IMR-90 (cell line): Measurements from ENCODE around the gene ZEB2. TPM values are rescaled to one million over a fixed set of nuclear protein-coding genes. Genes with fewer than 3 reads are reported as not detected.

Source experiments
- ATAC-seq: fragments of 200-7000 bp; cut with Tn5 transposase; 2 replicates; pipeline ENCODE4 v1.9.1; 2020; ENCODE audit warnings: low read depth, mild to moderate bottlenecking, moderate library complexity
- BruUV-seq: library from RNA; stranded (reverse); fragments of 400-500 nt; replicated peaks from 2 replicates; lab custom pipeline; 2021; lab: Mats Ljungman, UMichigan
- CTCF ChIA-PET: fragments of 300-600 bp; formaldehyde crosslinking; extraction: SDS; loops from one replicate; lab custom pipeline; 2021; ENCODE audit warnings: antibody characterized with exemption; lab: Yijun Ruan, JAX
- POLR2A ChIA-PET: fragments of 300-600 bp; sonication (Branson Sonifier 250); formaldehyde crosslinking; loops from one replicate; lab custom pipeline; 2022; ENCODE audit warnings: antibody characterized with exemption; ENCODE audit not compliant: unreplicated experiment; lab: Charles Lee
- DNase-seq: peaks from one replicate; pipeline ENCODE4 v3.0.0; 2013
- H2AFZ ChIP-seq: replicated peaks from 2 replicates; pipeline ENCODE3; 2013; ENCODE audit warnings: low read length, mild to moderate bottlenecking; ENCODE audit not compliant: poor library complexity
- H2AK5ac ChIP-seq: 2 replicates; pipeline ENCODE4 v1.6.1; 2013; ENCODE audit warnings: low read depth, low read length, inconsistent platforms
- H2AK9ac ChIP-seq: replicated peaks from 2 replicates; pipeline ENCODE3; 2013; ENCODE audit warnings: mild to moderate bottlenecking, low read depth, low read length, moderate library complexity; ENCODE audit not compliant: poor library complexity
- H2BK120ac ChIP-seq: 2 replicates; pipeline ENCODE4 v1.6.1; 2013; ENCODE audit warnings: low read depth, low read length, inconsistent platforms
- H2BK15ac ChIP-seq: 3 replicates; pipeline ENCODE4 v1.6.1; 2013; ENCODE audit warnings: low read depth, low read length, inconsistent platforms
- H2BK20ac ChIP-seq: 2 replicates; pipeline ENCODE4 v1.6.1; 2013; ENCODE audit warnings: low read depth, mild to moderate bottlenecking, inconsistent platforms, low read length, moderate library complexity
- H2BK5ac ChIP-seq: 2 replicates; pipeline ENCODE4 v1.6.1; 2013; ENCODE audit warnings: mild to moderate bottlenecking, low read depth, low read length, inconsistent platforms; ENCODE audit not compliant: poor library complexity, severe bottlenecking
- H3K14ac ChIP-seq: replicated peaks from 2 replicates; pipeline ENCODE4 v1.6.1; 2013; ENCODE audit warnings: low read depth, low read length, inconsistent platforms
- H3K18ac ChIP-seq: 2 replicates; pipeline ENCODE4 v1.6.1; 2013; ENCODE audit warnings: low read depth, low read length, control low read depth
- H3K23ac ChIP-seq: 2 replicates; pipeline ENCODE4 v1.6.1; 2013; ENCODE audit warnings: low read depth, low read length, inconsistent platforms
- H3K27ac ChIP-seq: 2 replicates; pipeline ENCODE4 v1.5.1; 2013; ENCODE audit warnings: mild to moderate bottlenecking, control low read depth, low read length; ENCODE audit not compliant: insufficient read depth
- H3K27me3 ChIP-seq: 2 replicates; pipeline ENCODE4 v1.6.1; 2013; ENCODE audit warnings: low read length; ENCODE audit not compliant: control insufficient read depth, insufficient read depth
- H3K36me3 ChIP-seq: 2 replicates; pipeline ENCODE4 v1.6.1; 2013; ENCODE audit warnings: low read length, mixed read lengths; ENCODE audit not compliant: control insufficient read depth, insufficient read depth
- H3K4ac ChIP-seq: 2 replicates; pipeline ENCODE4 v1.6.1; 2013; ENCODE audit warnings: low read depth, low read length, inconsistent platforms
- H3K4me1 ChIP-seq: 2 replicates; pipeline ENCODE4 v1.6.1; 2013; ENCODE audit warnings: low read length, mixed read lengths; ENCODE audit not compliant: control insufficient read depth, insufficient read depth
- H3K4me2 ChIP-seq: 2 replicates; pipeline ENCODE4 v1.6.1; 2013; ENCODE audit warnings: low read depth, mild to moderate bottlenecking, control low read depth, low read length, moderate library complexity
- H3K4me3 ChIP-seq: 2 replicates; pipeline ENCODE4 v1.5.1; 2013; ENCODE audit warnings: low read depth, mild to moderate bottlenecking, control low read depth, low read length, moderate library complexity; ENCODE audit not compliant: insufficient read depth
- H3K56ac ChIP-seq: 2 replicates; pipeline ENCODE4 v1.6.1; 2013; ENCODE audit warnings: low read length, inconsistent platforms; ENCODE audit not compliant: insufficient read depth; ENCODE audit errors: extremely low read depth
- H3K79me1 ChIP-seq, 2 experiments: 2 replicates each; pipeline ENCODE4 v1.6.1; 2013; ENCODE audit warnings: low read length in 2 of 2, inconsistent platforms in 1 of 2, low read depth in 1 of 2
- H3K9ac ChIP-seq: 2 replicates; pipeline ENCODE4 v1.6.1; 2013; ENCODE audit warnings: low read depth, low read length, control low read depth
- H3K9me1 ChIP-seq: 2 replicates; pipeline ENCODE4 v1.6.1; 2013; ENCODE audit warnings: low read length, inconsistent platforms; ENCODE audit not compliant: insufficient read depth
- H3K9me3 ChIP-seq: 2 replicates; pipeline ENCODE4 v1.6.1; 2013; ENCODE audit warnings: low read length; ENCODE audit not compliant: control insufficient read depth, insufficient read depth
- H4K20me1 ChIP-seq: 2 replicates; pipeline ENCODE4 v1.6.1; 2013; ENCODE audit warnings: low read length, inconsistent platforms; ENCODE audit not compliant: insufficient read depth
- H4K5ac ChIP-seq: 2 replicates; pipeline ENCODE4 v1.6.1; 2013; ENCODE audit warnings: mild to moderate bottlenecking, low read depth, low read length, control low read depth
- H4K8ac ChIP-seq, 2 experiments: 2 replicates each; pipeline ENCODE4 v1.6.1; 2013; ENCODE audit warnings: low read depth in 2 of 2, low read length in 2 of 2, control low read depth in 1 of 2, inconsistent platforms in 1 of 2
- H4K91ac ChIP-seq: 2 replicates; pipeline ENCODE4 v1.6.1; 2013; ENCODE audit warnings: low read depth, low read length, inconsistent platforms; ENCODE audit not compliant: insufficient read depth
- CEBPB ChIP-seq: IDR thresholded peaks from 2 replicates; pipeline ENCODE4 v1.6.1; 2012; ENCODE audit warnings: low read depth, low read length, improper control_type of control experiment
- RAD21 ChIP-seq: IDR thresholded peaks from 2 replicates; pipeline ENCODE4 v1.6.1; 2012; ENCODE audit warnings: low read length, improper control_type of control experiment
- WGBS, 2 experiments: methylation state at CpG; one replicate each; pipeline versions ENCODE4 v1.1.5 to v1.1.7; 2013; ENCODE audit warnings: missing lambda C conversion rate in 2 of 2; ENCODE audit not compliant: insufficient read length in 1 of 2; ENCODE audit errors: extremely low coverage in 2 of 2; 5-methylcytosine and 5-hydroxymethylcytosine counted together
- dilution Hi-C: fragments of 300-500 bp; cut with HindIII; formaldehyde crosslinking; loops from one replicate; pipeline ENCODE4 v1.14.3; 2018; ENCODE audit warnings: low sequenced_read_pairs; ENCODE audit not compliant: unreplicated experiment
- in situ Hi-C: fragments of 300-500 bp; cut with MboI; formaldehyde crosslinking; loops from 3 replicates; pipeline ENCODE4 v1.14.3; 2019; ENCODE audit warnings: low sequenced_read_pairs, inconsistent platforms, mixed read lengths
- intact Hi-C: fragments of 100-400 bp; cut with micrococcal nuclease; formaldehyde crosslinking; loops from 2 replicates; pipeline ENCODE4 v1.10.0; 2022
- polyA plus RNA-seq, 3 experiments: library from polyadenylated mRNA; depleted of rRNA; stranded (reverse); fragments of >200 nt; gene quantifications; 2 replicates each; pipeline ENCODE4 v1.2.3, GENCODE V29; 2012; ENCODE audit warnings: low replicate concordance in 1 of 3
- total RNA-seq: library from RNA; depleted of rRNA; stranded (reverse); fragments of >200 nt; gene quantifications from 2 replicates; pipeline ENCODE4 v1.2.3, GENCODE V29; 2012

The ZEB2 gene
- total and polyA plus RNA-seq, 2 of the 4 experiments (the other 2 are of a cell fraction) = 22.4 to 50.9 TPM

- Histone ChIP-seq H3K27ac (peak overlapping the region; percentile 2; the same call in 1 of the 2 replicates), H3K18ac (peak overlapping the region; percentile 33; the same call in 1 of the 2 replicates), H2BK15ac (peak overlapping the region; percentile 49; the same call in 1 of the 3 replicates), H4K91ac (peak overlapping the region; percentile 75; the same call in 1 of the 2 replicates), H2BK20ac (peak overlapping the region; percentile 10), H3K27me3 (no peaks in the 10 kb centered on the region), H3K14ac (0 out of 2 replicates have a peak overlapping the region, but pooled peaks have one; percentile 11), H3K4me1 (peaks cover 11% of the 10 kb centered on the region; the same call in 1 of the 2 replicates), H2BK5ac (no peak overlapping the region), H3K23ac (no peak overlapping the region), H3K79me1 (0 out of 4 replicates have a peak, but pooled peaks cover 0 to 4% of the 10 kb centered on the region in 2 experiments), H3K4me3 (no peak overlapping the region), H4K8ac (peak overlapping the region in 1 of 2 experiments; percentile 57; a peak in 1 of 4 replicates), H4K5ac (no peak overlapping the region), H3K9me3 (no peaks in the 10 kb centered on the region), H3K9me1 (peaks cover 5% of the 10 kb centered on the region; the same call in 1 of the 2 replicates), H2AK5ac (no peak overlapping the region; the same call in 1 of the 2 replicates), H4K20me1 (no peaks in the 10 kb centered on the region), H3K9ac (no peak overlapping the region), H3K4me2 (peak overlapping the region; percentile 3; the same call in 1 of the 2 replicates), H2AFZ (no peak overlapping the region), H2AK9ac (no peak overlapping the region), H3K36me3 (no peaks in the 10 kb centered on the region), H3K56ac (peak overlapping the region; percentile 8; the same call in 1 of the 2 replicates), H3K4ac (peak overlapping the region; percentile 47), H2BK120ac (peak overlapping the region; percentile 48)
- POLR2A ChIA-PET = no interaction called here
- intact Hi-C loops (no loop called here), dilution Hi-C loops (no loop called here), in situ Hi-C loops (no loop called here)
- ATAC-seq (peak; percentile 41), DNase-seq (peak; percentile 75)
- WGBS, 2 experiments = no CpG with 5 or more reads among the region's 1 CpG
- TF ChIP-seq CEBPB (peak; percentile 78), RAD21 (no peak)
- BruUV-seq = no TSS peak
- CTCF ChIA-PET = no interaction called here
These were observed 157.5 kb downstream of the ZEB2 start for GRCh38 chr2:144362401-144362800.
